Aorta (tissue), 5 donors: ENCODE results near the gene PIAS3. TPM values are rescaled to one million over a fixed set of nuclear protein-coding genes. Genes with fewer than 3 reads are reported as not detected.

Source experiments
- ATAC-seq: fragments of 200-7000 bp; cut with Tn5 transposase; one replicate; pipeline ENCODE4 v1.9.1; 2022; ENCODE audit warnings: moderate library complexity; ENCODE audit not compliant: low FRiP score
- DNase-seq, 2 donors: peaks; one replicate each; pipeline ENCODE4 v3.0.0-alpha.2; 2020
- H3K27ac ChIP-seq, 2 donors: one replicate each; pipeline ENCODE4 v1.5.1; 2013; ENCODE audit warnings: low read length in 2 of 2, mild to moderate bottlenecking in 2 of 2, moderate library complexity in 2 of 2, control low read depth in 1 of 2, inconsistent platforms in 1 of 2, low read depth in 1 of 2
- H3K27me3 ChIP-seq, 2 donors: one replicate each; pipeline ENCODE4 v1.6.1; 2013; ENCODE audit warnings: control low read depth in 1 of 2, low read length in 1 of 2, mild to moderate bottlenecking in 1 of 2, moderate library complexity in 1 of 2; ENCODE audit not compliant: insufficient read depth in 2 of 2, control insufficient read depth in 1 of 2
- H3K36me3 ChIP-seq, 2 donors: one replicate each; pipeline ENCODE4 v1.6.1; 2013; ENCODE audit warnings: control low read depth in 1 of 2, low read length in 1 of 2, mild to moderate bottlenecking in 1 of 2; ENCODE audit not compliant: insufficient read depth in 2 of 2, control insufficient read depth in 1 of 2
- H3K4me1 ChIP-seq, 2 donors: one replicate each; pipeline ENCODE4 v1.6.1; 2013; ENCODE audit warnings: low read length in 2 of 2, control low read depth in 1 of 2, mild to moderate bottlenecking in 1 of 2, moderate library complexity in 1 of 2; ENCODE audit not compliant: insufficient read depth in 2 of 2, control insufficient read depth in 1 of 2
- H3K4me3 ChIP-seq, 2 donors: one replicate each; pipeline ENCODE4 v1.5.1; 2013; ENCODE audit warnings: low read length in 2 of 2, control low read depth in 1 of 2, mild to moderate bottlenecking in 1 of 2
- H3K9me3 ChIP-seq: one replicate; pipeline ENCODE4 v1.6.1; 2013; ENCODE audit warnings: mild to moderate bottlenecking, low read length; ENCODE audit not compliant: control insufficient read depth
- WGBS, 2 donors: extraction: QIAGEN DNeasy Blood & Tissue Kit; methylation state at CpG; one replicate each; pipeline ENCODE4 v1.1.7; 2013; 5-methylcytosine and 5-hydroxymethylcytosine counted together
- intact Hi-C, 2 donors: fragments of 100-400 bp; cut with DNase I; formaldehyde crosslinking; loops; one replicate each; pipeline versions ENCODE4 v1.14.2 to v1.15.0; 2022
- long read RNA-seq, 2 donors: library from polyadenylated mRNA; unstranded; transcript quantifications; one replicate each; pipeline ENCODE4 v2.0.0, GENCODE V29; 2020 to 2021
- polyA plus RNA-seq, 2 donors: library from polyadenylated mRNA; stranded (reverse); fragments of 200-250 nt; gene quantifications; one replicate each; pipeline ENCODE4 v1.2.3, GENCODE V29; 2013
- total RNA-seq, 2 donors: library from RNA; stranded (reverse); fragmentation: NEBNext Ultra II Directional; extraction: Animal tissue kit (Norgen Biotek cat#: 25700); gene quantifications; one replicate each; pipeline ENCODE4 v1.2.1, GENCODE V29; 2021
- donor health status: healthy with polysubstance abuse.
- donor health status: Bipolar disorder and iron deficiency.
- donor health status: DM: no; HTN: no; CAD: no.
- donor health status: DM: no; HTN: no; CAD: no.
- donor health status: DM: yes; HTN: yes; CAD: no.

The PIAS3 gene
- total RNA-seq (10 to 100 TPM; 44.5 to 60.6 TPM), polyA plus RNA-seq (10 to 100 TPM; 12.3 to 81.7 TPM)
- long read RNA-seq, donor 1, transcript PIAS3-207 (7 exons, 2,679 nt) = major isoform, 10 of 89 reads
- long read RNA-seq, donor 1, transcript PIAS3-203 (14 exons, 2,901 nt) = minor isoform, 5 of 89 reads
- long read RNA-seq, donor 1, partial matches to known transcripts = 59 of 89 reads
- long read RNA-seq, donor 1, other reads (novel, unspliced or antisense) = 15 of 89 reads
- long read RNA-seq, donor 2, partial matches to known transcripts = 18 of 37 reads
- long read RNA-seq, donor 2, other reads (novel, unspliced or antisense) = 12 of 37 reads

DNA sequence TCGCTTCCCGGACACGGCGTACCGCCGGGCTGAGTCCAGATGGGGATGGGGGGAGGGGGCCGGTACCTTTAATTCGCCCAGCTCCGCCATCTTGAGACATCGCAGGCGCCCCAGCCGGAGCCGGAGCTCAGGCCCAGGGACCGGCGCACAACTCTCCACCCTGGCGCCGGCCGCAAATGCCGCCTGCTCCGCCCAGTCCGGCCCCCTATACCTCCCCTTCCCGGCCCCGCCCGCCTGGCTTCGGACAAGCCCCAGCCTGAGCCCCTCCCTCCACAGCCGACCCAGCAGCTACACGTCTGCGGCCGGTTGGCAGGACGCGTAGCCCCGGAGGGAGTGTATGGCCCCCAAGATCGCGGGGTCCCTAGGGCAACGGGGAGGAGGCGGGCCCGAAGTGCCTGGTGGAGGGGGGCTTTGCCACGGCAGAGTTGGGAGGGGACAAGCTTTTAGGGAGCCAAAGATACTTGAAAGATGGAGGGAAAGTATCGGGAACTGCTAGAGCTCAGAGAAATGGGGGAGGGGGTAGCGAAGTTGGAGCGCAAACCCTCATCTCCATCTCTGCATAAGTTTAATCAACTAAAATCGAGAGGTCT lies at the start of gene PIAS3:
Gene PIAS3, minus strand, starts transcription at position 181 of the 590 bp plus-strand sequence. Its CDS starts 91 bp downstream, at position 90.
- H3K27ac ChIP-seq = peak within 1 kb of the TSS in 1 of 2 donors; percentile 85
- intact Hi-C loops = loop anchor here in 1 of 2 donors (2.0 kb wide), 1 partner anchor 50 kb away; no protein-coding TSS in a partner anchor
- ATAC-seq = peak; percentile 98
- peak within 1 kb of the TSS; percentile 87 to 96 for H3K4me3 ChIP-seq
- no peaks in the 10 kb centered on the region for H3K9me3 ChIP-seq
- 0 to 1% methylated on average over 42 of the region's 42 CpGs for WGBS, 2 donors
- peak; percentile 98 to 99 for DNase-seq
- peaks cover 0 to 7% of the 10 kb centered on the region in 2 donors for H3K36me3 ChIP-seq
- H3K4me1 ChIP-seq = peaks cover 0 to 3% of the 10 kb centered on the region in 2 donors
- H3K27me3 ChIP-seq = no peaks in the 10 kb centered on the region

DNA sequence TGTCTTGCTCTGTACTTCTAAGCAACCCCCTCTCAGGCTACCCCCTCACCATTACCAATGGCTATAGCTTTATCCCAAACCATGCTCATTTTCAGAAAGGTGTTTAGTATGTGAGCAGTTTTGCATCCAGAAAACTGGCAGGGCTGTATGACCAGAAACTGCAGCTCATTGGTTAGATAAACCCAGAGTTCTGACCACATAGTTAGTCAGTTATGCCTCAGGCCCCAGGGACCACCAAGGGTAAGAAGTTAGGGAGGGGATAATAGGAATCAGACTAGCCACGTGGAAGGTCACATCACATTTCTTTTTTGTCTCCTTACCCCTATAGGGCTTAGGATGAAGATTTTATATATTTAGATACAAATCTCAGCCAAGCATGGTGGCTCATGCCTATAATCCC lies 49.8 kb upstream of the PIAS3 start:
- H3K27me3 ChIP-seq = no peaks in the 10 kb centered on the region
- no peak for DNase-seq
- peak overlapping the region in 1 of 2 donors; percentile 79 for H3K27ac ChIP-seq
- H3K36me3 ChIP-seq = no peaks in the 10 kb centered on the region
- H3K4me3 ChIP-seq = peak overlapping the region in 1 of 2 donors; percentile 76
- intact Hi-C loops = loop anchor here in 1 of 2 donors (2.0 kb wide), 1 partner anchor 50 kb away; the partner anchor contains the start of gene PIAS3
- no peaks in the 10 kb centered on the region for H3K4me1 ChIP-seq
- no peak for ATAC-seq
- 0 to 7% methylated on average over 1 of the region's 1 CpG for WGBS, 2 donors
- no peaks in the 10 kb centered on the region for H3K9me3 ChIP-seq

DNA sequence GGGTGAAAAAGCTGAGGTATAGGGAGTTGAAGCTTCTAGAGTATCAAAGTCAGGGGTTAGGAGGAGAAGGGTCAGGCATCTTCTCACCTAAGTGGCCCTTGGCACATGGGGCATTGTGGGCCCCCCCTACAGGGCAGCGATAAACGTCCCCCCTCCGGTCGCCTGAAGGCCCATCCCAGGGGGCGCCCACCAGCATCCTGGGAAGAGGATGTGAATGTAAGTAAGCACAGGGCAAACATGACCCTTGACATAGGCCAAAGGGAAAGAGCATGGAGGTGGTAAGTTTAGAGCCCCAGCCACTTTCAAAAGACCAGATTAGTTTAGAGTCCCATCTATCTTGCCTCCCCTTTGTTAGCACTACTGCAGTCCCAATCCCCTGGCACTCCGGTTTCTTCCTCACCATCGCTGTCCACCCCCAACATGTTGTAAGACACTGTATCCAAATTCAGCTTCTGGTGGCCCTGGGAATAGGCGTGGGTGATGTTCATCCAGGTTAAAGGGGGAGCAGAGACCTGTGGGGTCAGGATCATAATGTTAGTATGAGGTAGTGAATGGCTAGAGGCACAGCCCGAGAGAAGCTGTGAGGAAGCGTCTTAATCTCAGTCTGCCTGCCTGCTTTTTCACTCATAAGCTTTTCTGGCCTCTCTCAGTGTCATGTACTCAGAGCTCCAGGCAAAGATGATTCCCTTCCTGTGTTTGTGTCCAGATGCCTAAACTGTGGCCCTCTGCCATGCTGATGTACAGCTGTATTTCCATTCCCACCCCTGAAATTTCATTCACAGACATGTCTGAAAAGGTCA lies 48.3 kb upstream of the PIAS3 start:
- WGBS, 2 donors = 61 to 67% methylated on average over 10 of the region's 10 CpGs
- peaks cover 3 to 6% of the 10 kb centered on the region in 2 donors for H3K36me3 ChIP-seq
- DNase-seq (no peak), ATAC-seq (no peak)
- H3K4me3 ChIP-seq = no peak overlapping the region
- peak overlapping the region in 1 of 2 donors; percentile 69 for H3K27ac ChIP-seq
- no peaks in the 10 kb centered on the region for H3K4me1 ChIP-seq
- no peaks in the 10 kb centered on the region for H3K27me3 ChIP-seq
- intact Hi-C loops = no loop called here
- no peaks in the 10 kb centered on the region for H3K9me3 ChIP-seq

DNA sequence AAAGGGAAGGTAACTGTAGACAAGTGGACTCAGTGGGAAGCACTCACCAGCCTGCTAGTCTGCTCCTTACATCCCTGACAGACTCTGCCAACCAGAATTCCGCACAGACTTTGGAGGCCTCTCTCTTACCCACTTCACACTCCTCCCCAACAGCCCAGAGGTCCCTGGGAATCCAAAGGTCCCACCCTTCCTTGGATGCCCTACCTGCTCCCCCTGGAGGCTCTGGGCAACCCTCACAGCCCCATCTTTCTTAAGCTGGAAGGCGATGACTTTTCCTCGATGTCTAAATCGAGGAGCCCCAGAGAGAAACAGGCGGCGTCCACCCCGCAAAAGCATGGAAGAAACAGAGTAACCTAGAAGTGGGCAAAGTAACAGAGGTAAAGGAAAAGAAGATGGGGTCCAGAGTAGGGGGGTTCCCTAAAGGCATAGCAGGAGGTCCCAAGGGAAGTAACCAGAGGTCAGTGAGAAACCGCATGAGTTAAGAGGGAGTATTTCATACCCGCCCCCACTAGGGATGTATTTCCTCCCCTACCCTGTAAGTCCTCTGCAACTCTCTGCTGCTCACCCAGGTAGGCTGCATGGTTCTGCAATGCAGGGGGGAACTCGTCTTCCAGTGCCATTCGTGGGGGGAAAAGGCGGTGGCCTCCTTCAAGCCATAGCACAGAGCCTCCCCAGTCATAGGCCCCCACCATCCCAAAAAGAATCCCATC lies 42.6 kb upstream of the PIAS3 start:
- intact Hi-C loops = no loop called here

DNA sequence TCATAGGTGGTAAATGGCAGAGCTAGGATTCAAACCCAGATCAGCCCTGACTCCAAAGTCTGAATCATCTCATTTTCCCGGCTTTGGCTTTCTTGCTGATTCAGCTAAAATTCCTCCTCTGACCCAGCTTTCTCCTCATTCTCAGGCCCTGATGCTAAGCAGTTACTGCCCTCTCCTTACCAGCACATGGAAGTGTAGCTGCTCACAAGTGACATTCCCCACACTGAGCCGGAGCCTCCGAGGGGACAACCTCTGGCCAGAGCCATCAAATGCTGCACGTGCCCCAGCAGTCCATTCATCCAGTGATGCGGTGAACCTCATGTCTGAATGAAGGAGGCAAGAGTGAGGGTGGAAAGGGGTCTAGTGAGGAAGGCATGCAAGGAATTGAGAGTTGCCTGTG lies 39.9 kb upstream of the PIAS3 start:
- ATAC-seq (no peak), DNase-seq (no peak)
- H3K4me3 ChIP-seq = no peak overlapping the region
- 74 to 78% methylated on average over 5 of the region's 5 CpGs for WGBS, 2 donors
- no peak overlapping the region for H3K27ac ChIP-seq
- no peaks in the 10 kb centered on the region for H3K27me3 ChIP-seq
- no peaks in the 10 kb centered on the region for H3K4me1 ChIP-seq
- peaks cover 10 to 20% of the 10 kb centered on the region in 2 donors for H3K36me3 ChIP-seq
- no peaks in the 10 kb centered on the region for H3K9me3 ChIP-seq
- intact Hi-C loops = loop anchor here in 1 of 2 donors (10.0 kb wide), 1 partner anchor 116 kb away; no protein-coding TSS in a partner anchor

More for the DNA sequence above, 42.6 kb upstream of the PIAS3 start:
- no peak overlapping the region for H3K4me3 ChIP-seq
- no peak for DNase-seq
- H3K27ac ChIP-seq = no peak overlapping the region
- H3K27me3 ChIP-seq = no peaks in the 10 kb centered on the region
- no peaks in the 10 kb centered on the region for H3K9me3 ChIP-seq
- no peak for ATAC-seq
- H3K4me1 ChIP-seq = no peaks in the 10 kb centered on the region
- WGBS, 2 donors = 83 to 86% methylated on average over 12 of the region's 12 CpGs
- H3K36me3 ChIP-seq = peaks cover 7 to 18% of the 10 kb centered on the region in 2 donors

DNA sequence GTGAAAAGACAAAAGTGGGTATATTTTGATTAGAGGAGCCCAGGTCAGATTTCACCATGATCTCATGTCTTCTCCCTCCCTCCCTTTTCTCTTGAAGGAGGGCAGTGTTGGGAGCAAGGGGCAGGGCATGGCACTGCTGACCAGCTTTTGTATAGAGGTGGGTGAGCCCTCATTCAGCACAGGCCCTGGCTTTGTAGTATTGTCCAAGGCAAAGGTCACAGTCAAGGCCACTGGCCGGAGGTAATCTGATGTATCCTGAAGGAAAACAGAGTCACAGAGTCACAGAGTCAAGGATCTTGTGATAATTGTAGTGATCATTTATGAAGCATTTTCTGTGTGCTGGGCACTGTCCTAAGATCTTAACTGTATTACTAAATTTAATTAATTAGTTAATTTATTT lies 39.1 kb upstream of the PIAS3 start:
- ATAC-seq (no peak), DNase-seq (no peak)
- 94 to 100% methylated on average over 1 of the region's 1 CpG for WGBS, 2 donors
- H3K9me3 ChIP-seq = no peaks in the 10 kb centered on the region
- intact Hi-C loops = loop anchor here in 1 of 2 donors (10.0 kb wide), 1 partner anchor 117 kb away; no protein-coding TSS in a partner anchor
- H3K4me3 ChIP-seq = no peak overlapping the region
- H3K27ac ChIP-seq = no peak overlapping the region
- H3K27me3 ChIP-seq = no peaks in the 10 kb centered on the region
- H3K4me1 ChIP-seq = peaks cover 0 to 6% of the 10 kb centered on the region in 2 donors
- H3K36me3 ChIP-seq = peaks cover 10 to 20% of the 10 kb centered on the region in 2 donors

DNA sequence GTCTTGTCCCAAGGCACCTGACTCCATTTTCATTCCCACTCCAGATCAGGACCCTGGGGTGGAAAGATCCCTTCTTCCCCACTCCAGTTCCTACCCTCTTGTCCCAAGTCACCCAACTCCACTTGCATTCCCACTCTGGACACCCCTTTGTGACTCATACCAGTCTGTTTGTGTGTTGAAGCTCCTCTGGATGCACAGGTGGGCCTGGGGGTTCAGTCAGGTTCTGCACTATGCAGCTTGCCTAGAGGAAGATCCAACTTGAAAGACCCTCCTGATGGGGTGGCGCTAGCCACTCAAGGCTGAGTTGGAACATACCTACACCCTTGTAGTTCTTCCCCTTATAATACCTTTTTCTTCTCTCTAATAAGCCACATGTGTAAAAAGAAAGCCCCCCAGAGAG lies 36.6 kb upstream of the PIAS3 start:
- Histone ChIP-seq H3K4me3 (no peak overlapping the region), H3K9me3 (no peaks in the 10 kb centered on the region), H3K36me3 (peaks cover 3 to 4% of the 10 kb centered on the region in 2 donors), H3K27me3 (no peaks in the 10 kb centered on the region), H3K4me1 (peaks cover 6% of the 10 kb centered on the region in 2 donors), H3K27ac (no peak overlapping the region)
- 96 to 97% methylated on average over 1 of the region's 1 CpG for WGBS, 2 donors
- no peak for ATAC-seq
- intact Hi-C loops = loop anchor here in 1 of 2 donors (10.0 kb wide), 1 partner anchor 119 kb away; no protein-coding TSS in a partner anchor
- no peak for DNase-seq
